ENCODE measurements around the gene ZFX.

- no peak for TF ChIP-seq CTCF (IDR thresholded peaks at IDR 0.05)
- no peak for TF ChIP-seq POLR2A (IDR thresholded peaks at IDR 0.05)
These were observed 53.0 kb downstream of the ZFX start for GRCh38 chrX:24202465-24203031.

All from heart left ventricle (tissue), 13 donors.